NCI-H2171 treated with DMSO at 0.1 percent for 48 hours (cell line): ENCODE measurements around the gene ZNF90.
"Not testable (repeated sequence)": the region's sequence is repeated elsewhere in the genome, so short reads cannot be mapped to it uniquely, and the experiment has no call there.

Source experiments
- DNase-seq: peaks from one replicate; lab custom pipeline; 2025; lab: John Stamatoyannopoulos, UW

The ZNF90 gene

DNA sequence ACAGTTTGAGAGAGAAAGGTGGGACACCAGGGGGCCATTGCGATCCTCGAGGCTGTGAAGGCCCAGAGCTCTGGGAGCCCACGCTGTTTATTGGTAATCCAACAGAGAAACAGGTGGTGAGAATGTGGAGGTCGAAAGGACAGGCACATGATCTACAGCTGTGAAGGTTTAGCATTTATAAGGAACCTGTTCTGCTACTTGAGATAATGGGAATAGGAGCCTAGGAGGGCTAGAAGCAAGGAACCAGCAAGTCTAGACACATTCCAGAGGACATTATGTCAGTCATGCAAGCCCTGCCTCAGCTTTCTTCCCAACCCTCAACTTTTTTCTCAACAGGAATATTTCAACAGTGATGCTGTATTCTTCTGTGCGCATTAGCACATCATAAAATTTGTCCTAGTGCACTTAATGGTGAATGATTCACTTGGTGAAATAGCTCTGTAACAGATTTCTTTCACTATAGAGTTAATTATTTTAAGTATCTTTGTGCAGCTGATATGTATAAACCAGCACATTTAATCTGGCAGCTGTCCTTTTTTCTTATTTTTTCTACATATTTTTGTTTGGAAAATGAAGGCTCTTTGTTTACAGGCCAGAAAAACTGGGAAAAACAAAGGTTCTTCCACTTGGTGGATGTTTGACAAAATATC is 25.4 kb downstream of the ZNF90 start:
- no peak for DNase-seq

GRCh38 chr19:20107301-20107700 is 29.5 kb downstream of the ZNF90 start:
- DNase-seq: no peak

DNA sequence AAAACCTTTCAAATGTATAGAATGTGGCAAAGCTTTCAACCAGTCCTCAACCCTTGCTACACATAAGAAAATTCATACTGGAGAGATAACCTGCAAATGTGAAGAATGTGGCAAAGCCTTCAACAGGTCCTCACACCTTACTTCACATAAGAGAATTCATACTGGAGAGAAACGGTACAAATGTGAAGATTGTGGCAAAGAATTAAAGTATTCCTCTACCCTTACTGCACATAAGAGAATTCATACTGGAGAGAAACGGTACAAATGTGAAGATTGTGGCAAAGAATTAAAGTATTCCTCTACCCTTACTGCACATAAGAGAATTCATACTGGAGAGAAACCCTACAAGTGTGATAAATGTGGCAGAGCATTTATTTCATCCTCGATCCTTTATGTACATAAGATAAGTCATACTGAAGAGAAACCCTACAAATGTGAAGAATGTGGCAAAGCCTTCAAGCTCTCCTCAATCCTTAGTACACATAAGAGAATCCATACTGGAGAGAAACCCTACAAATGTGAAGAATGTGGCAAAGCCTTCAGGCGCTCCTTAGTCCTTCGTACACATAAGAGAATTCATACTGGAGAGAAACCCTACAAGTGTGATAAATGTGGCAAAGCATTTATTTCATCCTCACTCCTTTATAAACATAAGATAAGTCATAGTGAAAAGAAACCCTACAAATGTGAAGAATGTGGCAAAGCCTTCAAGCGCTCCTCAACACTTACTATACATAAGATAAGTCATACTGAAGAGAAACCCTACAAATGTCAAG is 40.5 kb downstream of the ZNF90 start:
- DNase-seq: not testable (repeated sequence)

DNA sequence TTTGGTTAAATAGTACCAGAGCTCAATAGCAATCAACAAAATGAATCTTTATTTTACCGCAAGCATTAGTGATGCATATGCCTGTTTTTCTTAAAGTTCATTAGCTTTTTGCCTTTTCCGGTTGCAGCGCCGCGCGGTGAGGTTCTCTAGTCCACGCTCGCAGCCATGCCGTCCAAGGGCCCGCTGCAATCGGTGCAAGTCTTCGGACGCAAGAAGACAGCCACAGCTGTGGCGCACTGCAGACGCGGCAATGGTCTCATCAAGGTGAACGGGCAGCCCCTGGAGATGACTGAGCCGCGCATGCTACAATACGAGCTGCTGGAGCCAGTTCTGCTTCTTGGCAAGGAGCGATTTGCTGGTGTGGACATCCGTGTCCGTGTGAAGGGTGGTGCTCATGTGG is 47.1 kb downstream of the ZNF90 start:
- DNase-seq: no peak

GRCh38 chr19:20132933-20133332 is 55.1 kb downstream of the ZNF90 start:
- not testable (repeated sequence) for DNase-seq

DNA sequence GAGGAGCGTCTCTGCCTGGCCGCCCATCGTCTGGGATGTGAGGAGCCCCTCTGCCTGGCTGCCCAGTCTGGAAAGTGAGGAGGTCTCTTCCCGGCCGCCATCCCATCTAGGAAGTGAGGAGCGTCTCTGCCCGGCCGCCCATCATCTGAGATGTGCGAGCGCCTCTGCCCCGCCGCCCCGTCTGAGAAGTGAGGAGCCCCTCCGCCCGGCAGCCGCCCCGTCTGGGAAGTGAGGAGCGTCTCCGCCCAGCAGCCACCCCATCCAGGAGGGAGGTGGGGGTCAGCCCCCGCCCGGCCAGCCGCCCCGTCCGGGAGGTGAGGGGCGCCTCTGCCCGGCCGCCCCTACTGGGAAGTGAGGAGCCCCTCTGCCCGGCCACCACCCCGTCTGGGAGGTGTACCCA is 59.9 kb downstream of the ZNF90 start:
- not testable (repeated sequence) for DNase-seq

DNA sequence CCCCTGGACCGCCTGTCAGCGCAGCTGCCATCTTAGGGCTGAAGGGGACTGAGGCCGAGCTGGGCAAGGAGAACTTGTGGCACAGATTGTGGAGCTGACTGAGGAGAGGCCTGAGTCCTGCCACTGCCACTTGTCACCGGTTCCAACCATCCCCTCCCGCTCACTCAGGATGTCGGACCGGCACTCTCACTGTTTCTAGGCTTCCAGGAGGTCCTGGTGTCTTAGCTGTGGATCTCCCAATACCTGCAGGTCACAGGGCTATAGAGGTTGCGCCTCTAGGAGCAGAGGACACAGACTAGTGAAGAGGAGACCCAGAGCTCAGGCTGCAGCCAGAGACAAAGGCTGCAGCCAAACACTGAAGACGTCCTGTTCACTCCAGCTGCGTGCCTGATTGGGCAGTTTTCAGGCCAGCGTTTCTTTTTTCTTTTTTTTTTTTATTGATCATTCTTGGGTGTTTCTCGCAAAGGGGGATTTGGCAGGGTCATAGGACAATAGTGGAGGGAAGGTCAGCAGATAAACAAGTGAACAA is 73.9 kb downstream of the ZNF90 start:
- no peak for DNase-seq

GRCh38 chr19:20152506-20152905 is 74.7 kb downstream of the ZNF90 start:
- not testable (repeated sequence) for DNase-seq

- no peak for DNase-seq
These were observed 75.5 kb downstream of the ZNF90 start for GRCh38 chr19:20153281-20153680.

GRCh38 chr19:20154636-20155035 is 76.8 kb downstream of the ZNF90 start:
- DNase-seq: no peak

DNA sequence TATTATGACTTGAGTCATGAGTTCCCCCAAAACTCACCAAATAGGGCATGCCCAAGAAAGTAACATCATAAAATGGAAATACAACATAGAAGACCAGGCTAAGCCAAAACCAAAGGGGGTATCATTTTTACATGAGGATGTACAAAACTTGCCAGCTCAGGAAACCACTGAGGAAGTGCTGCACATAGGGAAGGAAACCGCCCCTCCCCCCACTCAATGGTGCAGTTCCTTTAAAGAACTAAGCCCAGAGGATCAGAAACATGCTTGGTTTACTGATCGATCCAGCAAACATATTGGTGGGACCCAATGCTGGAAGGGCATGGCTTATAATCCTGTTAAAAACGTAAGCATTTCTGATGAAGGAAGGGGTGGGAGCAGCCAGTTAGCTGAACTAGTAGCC is 85.0 kb downstream of the ZNF90 start:
- no peak for DNase-seq

DNA sequence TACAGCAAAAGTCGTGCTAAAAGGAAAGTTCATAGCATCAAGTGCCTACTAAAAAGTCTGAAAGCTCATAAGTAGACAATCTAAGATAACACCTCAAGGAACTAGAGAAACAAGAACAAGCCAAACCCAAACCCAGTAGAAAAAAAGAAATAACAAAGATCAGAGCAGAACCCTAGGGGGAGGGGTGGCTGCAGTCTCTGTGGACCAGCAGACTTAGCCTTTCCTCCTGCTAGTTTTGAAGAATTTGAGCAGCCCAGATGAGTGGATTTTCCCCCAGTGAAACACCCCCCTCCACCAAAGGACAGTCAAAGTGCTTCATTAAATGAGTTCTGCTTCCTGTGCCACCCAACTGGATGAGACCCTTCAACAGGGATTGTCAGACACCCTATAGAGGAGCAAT is 86.7 kb downstream of the ZNF90 start:
- DNase-seq: no peak

DNA sequence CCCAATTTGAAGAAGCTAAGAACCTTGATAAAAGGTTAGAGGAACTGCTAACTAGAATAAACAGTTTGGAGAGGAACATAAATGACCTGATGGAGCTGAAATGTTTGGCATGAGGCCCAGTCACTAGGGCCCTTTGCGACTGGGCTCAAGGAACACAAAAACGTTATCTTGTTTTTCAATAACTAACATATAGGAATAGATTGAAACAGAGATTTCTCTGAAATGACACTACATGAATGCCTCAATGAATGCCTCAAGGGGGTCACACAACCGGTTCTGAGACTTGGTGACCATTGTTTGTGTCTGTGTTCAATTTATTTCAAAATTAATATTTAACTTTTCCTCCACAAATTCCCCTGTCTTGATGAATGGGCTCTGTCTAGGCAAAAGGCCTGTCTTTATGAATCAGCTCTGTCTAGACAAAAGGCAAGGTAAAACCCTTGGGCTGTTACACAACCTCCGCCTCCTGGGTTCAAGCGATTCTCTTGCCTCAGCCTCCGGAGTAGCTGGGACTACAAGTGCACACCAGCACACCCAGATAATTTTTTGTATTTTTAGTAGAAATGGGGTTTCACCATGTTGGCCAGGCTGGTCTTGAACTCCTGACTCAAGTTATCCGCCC is 88.3 kb downstream of the ZNF90 start:
- DNase-seq: no peak

DNA sequence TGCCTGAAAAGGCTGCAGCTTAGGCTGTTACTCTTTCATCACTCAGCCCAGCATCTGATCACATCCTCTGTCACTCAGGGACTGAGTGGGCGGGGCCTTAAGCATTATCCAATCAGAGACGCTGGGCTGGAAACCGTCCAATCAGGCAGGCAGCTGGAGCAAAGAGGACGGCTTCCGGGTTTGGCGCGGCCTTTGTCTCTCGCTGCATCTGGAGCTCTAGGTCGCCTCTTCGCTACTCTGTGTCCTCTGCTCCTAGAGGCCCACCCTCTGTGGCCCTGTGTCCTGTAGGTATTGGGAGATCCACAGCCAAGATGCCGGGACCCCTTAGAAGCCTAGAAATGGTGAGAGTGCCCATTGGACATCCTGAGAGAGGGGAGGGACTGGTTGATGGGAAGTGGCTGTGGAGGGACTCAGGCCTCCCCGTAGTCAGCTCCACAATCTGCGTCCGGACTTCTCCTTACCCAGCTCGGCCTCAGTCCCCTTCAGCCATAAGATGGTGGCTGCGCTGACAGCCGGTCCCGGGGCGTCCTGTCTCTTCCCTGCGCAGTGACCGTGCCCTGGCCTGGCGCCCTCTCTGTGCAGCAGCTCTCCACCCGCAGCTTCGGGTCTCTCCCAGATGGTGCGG is 89.3 kb downstream of the ZNF90 start, which contains the start of gene ZNF486:
TSS of gene ZNF486 (plus strand) at position 195 of the 625 bp plus-strand sequence. CDS start at position 312, 117 bp downstream.
- DNase-seq: peak; percentile 66

DNA sequence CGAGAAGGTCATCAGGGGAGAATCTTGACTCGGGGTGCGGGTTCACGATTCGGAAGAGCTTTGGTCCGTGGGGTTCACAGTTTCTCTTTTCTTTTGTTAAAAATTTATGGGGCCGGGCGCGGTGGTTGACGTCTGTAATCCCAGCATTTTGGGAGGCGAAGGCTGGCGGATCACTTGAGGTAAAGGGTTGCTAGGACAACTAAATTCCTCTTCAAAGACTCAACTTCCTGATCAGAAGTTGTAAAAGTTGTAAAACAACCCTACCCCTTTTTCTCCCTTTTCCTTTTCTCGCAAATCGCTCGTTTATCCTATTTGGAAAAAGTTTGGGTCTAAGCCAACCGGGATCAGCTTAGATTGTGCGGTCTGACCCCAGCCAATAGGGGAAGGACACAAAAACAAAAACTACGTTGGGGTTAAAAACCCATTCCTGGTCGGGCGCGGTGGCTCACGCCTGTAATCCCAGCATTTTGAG is 89.9 kb downstream of the ZNF90 start:
- DNase-seq: no peak
